NCI-H1417 treated with DMSO at 0.1 percent for 48 hours (cell line): Measurements from ENCODE around the gene CD2.

ENCODE experiments used
- DNase-seq: peaks from one replicate; lab custom pipeline; 2025; lab: John Stamatoyannopoulos, UW

Gene CD2

DNA sequence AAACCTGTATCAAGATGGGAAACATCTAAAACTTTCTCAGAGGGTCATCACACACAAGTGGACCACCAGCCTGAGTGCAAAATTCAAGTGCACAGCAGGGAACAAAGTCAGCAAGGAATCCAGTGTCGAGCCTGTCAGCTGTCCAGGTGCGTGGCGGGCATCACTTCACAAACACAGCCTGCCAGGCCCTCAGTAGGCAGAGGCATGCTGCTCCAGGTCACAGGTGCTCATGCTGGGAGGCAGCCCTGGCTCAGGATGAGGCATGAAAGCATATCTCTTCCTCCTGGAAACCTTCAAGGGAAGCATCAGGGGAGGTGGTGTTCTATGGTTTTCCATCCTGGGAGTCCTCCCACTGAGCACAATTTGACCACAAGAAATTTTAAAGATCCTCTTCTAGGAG lies 6.3 kb downstream of the CD2 start:
- DNase-seq, result no peak

DNA sequence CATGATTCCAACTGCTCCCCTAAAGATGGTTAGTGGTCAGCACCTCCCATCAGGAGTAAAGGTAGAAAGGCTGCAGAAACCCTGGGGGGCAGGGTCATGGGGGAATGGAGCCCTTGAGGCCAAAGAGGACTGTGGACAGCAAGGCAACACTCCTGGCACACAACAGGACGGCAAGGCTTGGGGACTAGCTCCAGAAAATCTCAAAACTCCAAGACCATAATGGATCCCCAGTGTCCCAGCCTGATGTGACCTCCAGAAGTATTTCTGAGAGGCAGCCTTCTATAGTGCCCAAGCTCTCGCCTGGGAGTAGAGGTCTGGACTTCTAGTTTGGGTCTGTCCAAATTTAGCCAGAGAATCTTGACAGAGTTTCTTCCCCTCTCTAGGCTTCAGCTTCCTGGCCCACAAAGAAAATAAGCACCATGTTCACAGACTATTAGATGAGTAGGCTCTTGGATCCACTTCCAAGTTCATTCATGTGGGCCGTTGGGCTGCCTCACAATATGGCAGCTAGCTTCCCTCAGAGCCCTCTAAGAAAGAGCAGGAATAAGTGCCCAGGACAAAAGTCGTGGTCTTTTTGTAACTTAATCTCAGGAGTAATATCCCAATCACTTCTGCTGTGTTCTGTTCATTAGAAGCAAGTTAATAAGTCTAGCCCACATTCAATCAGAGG lies 6.9 kb downstream of the CD2 start:
- DNase-seq, result no peak

DNA sequence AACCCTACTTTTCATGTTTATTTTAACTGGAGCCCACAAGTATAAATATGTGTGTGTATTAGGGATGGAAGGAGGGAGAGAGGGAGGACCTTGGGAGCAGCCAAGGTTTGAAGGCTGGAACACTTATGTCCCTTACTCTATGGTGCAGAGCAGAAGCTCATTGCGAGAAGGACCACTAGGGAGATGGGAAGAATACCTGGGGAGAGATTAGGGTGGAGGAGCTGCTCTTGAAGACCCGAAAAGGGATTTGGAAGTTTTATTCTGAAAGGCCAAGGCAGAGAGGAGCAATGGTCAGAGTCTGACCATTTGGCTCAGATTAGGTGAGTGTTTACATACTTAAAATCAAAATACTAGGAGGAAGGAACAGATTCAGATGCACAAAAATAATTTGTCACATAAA lies 8.1 kb downstream of the CD2 start:
- no peak for DNase-seq

DNA sequence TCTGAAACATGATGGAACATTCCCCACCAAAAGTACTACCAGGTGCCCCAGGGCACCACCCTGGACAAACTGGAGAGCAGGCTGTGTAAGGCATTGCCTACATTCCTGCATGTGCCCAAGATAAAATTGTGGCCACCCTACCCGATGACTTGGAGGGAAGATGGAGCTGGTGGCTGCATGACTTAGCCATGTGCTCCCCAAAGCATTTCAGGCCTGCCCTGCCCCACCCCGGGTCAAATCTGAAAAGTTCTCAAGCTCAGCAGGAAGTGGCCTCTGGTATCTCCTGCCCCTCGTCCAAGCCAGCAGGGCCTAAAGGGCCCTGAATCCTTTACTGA lies 8.5 kb downstream of the CD2 start:
- no peak for DNase-seq

DNA sequence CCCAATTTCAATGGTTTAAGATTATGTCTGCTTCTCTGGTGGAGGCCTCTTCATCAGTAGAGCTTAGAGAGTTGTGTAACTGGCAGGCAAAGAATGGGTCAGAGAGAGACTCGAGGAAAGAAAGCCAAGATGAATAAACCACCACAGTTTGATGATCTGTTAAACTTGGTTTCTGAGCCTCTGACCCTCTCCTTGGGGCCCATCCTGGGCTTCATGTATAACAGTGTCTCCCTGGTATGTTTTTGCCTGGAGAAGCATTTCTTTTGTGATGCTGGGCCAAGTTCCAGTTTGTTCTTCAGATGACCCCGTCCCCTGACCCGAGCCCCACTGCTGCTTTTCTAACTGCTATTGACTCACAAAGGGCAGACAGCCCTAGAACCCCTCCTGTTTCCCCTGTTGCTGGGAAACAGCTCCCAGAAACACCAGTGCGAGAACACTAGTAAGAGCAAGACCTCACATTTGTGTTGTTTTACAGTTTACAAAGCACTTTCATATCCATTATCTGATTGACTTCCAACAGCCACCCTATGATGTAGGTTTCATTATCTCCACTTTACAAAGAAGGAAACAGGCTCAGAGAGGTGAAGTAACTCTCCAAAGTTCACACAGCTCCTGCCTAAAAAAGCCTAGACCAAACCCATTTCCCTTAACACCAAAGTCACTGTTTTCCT lies 9.0 kb downstream of the CD2 start:
- no peak for DNase-seq

DNA sequence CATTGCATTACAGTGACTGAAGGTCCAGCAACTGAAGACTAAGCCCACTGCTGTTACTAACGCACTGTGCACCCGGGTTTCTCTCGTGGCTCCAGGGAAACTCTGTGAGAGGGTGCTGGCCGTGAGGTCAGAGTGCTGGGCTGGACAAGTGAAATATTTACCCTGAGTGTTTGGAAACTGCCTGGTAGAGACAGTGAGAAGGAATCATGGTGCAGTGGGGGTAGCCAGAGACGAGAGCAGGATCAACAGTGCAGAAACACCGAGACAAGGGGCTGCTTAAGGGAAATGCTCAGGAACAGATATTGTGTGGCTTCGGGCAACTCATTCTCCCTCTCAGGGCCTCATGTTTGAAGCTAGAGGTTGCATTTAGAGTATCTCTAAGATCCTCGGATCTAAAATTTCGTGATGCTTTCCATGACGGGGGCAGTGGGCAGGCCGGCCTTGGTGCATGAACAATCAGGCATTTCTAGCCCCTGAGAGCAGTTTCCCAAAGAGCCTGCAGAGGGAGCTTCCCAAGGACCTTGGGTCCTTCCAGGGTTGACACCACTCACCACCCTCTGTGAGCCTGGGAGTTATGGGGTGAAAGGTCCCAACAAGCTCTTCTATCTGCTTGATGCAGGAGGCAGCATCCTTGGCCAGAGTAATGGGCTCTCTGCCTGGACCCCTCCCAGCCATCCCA lies 9.7 kb downstream of the CD2 start:
- DNase-seq, result no peak

DNA sequence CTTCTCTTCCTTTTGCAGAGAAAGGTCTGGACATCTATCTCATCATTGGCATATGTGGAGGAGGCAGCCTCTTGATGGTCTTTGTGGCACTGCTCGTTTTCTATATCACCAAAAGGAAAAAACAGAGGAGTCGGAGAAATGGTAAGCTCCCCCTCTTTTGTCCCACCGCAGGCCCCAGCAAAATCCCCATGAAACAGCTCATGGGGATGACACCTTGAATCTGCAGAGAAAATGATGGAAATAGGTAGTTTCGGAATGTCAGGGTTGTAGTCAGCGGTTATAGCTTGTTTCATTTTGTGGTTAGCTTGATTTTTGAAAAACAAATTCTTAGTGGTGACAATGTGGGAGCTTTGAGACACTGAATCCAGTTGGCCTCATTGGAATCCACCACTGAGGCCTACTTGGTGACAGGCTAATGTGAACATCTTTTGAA lies 10.3 kb downstream of the CD2 start:
- no peak for DNase-seq

DNA sequence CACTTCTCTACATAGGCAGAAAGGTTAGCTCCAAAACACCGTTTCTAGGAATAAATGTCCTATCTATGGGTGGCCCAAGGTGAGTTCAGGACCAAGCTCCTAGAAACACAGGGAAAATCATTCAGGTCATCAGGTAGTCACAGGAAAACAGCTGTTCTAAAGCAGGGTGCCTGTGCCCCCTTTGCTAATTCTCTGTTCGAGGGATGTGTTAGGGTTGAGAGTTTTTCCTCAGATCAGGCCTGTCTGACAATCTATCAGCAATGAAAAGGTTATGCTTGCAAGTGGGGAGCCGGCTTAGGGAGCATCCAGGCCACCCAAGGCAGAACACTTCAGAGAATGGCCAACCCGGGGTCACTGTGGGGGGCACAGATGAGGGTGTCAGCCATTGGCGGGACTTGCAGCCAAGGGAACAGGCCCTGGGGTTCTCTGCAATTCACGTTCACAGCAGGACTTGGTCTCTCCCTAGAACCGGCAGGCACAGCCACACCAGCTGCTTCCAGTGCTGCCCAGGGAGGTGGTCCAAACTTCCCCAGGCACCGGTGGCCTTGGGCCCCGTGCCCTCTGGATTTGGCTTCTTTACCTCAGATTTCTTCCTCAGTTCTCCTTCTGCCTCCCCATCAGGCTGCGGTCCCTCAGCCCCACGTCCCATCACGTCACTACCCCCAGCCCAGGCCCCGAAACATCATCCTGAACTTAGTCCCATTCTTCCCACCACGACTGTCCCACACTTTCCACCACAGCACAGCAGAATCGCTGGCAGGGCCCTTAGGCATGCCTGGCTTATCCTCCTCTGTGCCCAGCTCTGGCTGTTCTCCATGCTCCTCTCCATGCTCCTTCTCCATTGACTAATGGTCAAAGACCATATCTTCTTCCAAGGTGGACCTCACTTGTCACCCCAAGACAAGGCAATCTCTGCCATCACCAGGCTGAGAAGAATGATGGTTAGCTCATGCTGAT lies 11.0 kb downstream of the CD2 start:
- DNase-seq, result no peak

DNA sequence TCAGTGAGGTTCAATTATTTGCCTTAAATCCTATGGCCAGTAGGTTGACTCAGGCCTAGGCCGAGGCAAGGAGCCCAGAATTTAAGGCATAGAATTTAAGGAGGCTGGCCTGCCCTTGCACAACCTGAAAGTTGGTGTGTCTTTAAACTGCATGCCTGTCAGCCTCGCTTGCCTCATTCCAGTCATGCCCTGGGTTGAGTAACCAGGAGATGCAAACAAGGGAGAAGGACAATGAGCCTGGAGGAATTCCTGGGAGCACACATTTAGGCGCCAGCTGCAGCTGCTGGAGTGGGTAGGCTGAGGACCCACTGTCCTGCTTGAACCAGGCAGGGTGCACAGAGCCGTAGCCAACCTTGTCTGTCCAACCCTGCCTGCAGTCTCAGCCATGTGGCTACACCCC lies 11.7 kb downstream of the CD2 start:
- DNase-seq, result no peak

DNA sequence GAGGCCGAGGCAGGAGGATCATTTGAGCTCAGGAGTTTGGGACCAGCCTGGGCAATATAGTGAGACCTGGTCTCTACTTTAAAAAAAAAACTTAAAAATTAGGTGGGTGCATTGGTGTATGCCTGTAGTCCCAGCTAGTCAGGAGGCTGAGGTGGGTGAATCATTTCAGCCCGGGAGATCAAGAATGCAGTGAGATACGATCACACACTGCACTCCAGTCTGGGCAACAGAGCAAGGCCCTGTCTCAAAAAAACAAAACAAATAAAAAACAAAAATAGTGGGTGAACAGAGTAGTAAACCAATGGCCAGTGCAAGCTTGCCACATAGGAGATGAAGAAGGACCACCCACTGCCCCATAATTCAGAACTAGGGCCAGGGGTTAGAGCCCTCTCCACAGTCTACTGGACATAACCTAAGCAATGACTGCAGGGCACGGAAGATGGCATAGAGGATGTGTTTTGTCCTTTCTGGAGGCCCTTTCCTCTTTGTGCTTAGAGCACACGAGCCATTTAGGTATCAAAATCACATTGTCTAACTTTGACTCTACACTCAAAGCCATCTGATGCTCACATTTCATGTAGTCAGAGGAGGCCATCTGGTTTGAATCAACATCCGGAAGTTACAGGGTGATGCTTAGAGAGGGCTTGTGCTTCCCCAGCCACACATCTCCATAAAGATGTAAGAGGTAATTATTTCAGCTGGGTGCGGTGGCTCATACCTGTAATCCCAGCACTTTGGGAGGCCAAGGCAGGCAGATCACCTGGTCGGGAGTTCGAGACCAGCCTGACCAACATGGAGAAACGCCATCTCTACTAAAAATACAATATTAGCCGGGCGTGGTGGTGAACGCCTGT lies 12.6 kb downstream of the CD2 start:
- no peak for DNase-seq

DNA sequence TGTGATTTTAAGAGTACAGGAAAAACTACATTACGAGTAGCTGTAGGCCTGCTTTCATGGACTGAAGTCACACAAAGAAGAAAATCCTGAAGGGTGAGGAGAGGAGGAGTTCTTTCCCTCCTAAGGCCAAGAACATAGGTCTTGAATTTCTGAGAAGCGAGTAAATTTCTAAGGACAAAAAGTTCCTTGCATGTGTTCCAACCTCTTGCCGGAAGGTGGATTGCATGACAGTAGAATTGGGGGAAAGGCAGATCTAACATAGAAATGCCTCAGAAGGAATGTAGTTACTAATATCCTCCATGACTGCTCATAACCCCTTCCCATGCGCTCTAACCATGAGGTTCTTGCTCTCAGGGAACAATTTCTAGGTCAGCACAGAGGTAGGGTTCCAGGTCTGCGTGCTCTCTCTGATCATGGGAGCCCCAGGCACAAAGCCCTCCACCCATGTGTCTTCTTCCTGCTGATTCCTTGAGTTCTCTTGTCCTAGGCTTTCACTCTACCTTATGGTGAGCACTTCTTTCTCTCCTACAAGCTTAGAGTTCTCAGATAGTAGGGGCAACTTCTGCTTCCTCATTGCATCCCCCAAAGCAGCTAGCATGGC lies 13.7 kb downstream of the CD2 start:
- no peak for DNase-seq

DNA sequence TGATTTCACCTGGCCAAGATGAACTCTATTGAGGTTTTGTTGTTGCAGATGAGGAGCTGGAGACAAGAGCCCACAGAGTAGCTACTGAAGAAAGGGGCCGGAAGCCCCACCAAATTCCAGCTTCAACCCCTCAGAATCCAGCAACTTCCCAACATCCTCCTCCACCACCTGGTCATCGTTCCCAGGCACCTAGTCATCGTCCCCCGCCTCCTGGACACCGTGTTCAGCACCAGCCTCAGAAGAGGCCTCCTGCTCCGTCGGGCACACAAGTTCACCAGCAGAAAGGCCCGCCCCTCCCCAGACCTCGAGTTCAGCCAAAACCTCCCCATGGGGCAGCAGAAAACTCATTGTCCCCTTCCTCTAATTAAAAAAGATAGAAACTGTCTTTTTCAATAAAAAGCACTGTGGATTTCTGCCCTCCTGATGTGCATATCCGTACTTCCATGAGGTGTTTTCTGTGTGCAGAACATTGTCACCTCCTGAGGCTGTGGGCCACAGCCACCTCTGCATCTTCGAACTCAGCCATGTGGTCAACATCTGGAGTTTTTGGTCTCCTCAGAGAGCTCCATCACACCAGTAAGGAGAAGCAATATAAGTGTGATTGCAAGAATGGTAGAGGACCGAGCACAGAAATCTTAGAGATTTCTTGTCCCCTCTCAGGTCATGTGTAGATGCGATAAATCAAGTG lies 14.3 kb downstream of the CD2 start:
- DNase-seq, result no peak

DNA sequence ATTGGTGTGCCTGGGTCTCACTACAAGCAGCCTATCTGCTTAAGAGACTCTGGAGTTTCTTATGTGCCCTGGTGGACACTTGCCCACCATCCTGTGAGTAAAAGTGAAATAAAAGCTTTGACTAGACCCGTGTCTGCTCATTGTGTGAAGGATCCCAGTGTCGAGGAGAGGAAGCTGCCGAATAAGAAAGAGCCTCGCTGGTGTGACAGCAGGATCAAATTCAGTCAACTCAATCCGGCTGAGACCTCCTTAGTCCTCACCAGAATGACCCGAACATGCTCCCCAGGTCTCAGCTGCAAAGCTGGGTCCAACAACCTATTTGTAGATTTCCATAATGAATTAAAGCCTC lies 14.8 kb downstream of the CD2 start:
- no peak for DNase-seq

DNA sequence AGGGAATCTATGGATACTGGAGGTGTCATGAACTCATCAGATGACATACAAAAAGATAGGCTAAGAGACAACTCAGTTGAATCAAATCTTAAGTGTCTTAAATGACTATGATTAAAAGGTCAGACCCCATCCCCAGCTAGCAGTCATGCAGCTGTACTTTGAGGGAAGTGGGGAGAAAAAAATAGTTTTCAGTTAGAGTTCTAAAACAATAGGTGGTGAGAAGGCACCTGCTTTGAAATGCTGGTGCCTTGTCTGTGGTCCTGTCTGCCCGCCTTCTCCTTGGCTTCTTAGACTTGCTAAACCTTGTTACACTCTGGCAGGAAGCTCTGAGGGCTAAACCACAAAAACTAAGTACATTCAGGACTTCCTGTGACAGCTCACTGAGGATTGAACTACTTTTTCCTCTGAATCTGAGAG lies 15.3 kb downstream of the CD2 start:
- DNase-seq, result no peak

DNA sequence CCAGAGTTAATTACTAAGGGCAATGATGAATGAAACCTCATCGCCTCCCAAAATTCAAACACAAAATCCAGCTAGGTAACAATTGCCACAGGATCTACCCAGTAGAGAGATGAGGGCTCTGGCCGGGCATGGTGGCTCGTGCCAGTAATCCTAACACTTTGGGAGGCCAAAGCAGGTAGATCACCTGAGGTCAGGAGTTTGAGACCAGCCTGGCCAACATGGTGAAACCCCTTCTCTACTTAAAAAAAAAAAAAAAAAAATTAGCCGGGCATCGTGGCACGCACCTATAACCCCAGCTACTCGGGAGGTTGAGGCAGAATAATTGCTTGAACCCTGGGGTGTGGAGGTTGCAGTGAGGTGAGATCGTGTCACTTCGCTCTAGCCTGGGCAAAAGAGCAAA lies 15.8 kb downstream of the CD2 start:
- DNase-seq, result no peak

DNA sequence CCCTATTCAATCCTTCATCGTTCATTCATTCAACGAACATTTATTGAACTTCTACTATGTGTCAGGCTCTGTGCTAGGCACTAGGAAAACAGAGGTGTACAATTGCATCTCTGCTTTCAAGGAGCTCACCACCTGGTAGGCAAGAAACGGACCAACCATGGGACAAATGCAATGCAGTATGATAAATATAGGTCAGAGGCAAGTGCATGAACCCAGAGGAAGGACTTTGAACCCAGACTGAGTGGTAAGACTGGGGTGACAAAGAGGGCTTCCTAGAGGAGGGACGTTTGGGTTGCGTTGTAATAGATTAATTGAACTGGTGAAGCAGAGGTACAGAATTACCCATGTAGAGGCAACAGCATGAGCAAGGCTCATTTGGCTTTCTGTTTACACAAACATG lies 16.4 kb downstream of the CD2 start:
- no peak for DNase-seq

DNA sequence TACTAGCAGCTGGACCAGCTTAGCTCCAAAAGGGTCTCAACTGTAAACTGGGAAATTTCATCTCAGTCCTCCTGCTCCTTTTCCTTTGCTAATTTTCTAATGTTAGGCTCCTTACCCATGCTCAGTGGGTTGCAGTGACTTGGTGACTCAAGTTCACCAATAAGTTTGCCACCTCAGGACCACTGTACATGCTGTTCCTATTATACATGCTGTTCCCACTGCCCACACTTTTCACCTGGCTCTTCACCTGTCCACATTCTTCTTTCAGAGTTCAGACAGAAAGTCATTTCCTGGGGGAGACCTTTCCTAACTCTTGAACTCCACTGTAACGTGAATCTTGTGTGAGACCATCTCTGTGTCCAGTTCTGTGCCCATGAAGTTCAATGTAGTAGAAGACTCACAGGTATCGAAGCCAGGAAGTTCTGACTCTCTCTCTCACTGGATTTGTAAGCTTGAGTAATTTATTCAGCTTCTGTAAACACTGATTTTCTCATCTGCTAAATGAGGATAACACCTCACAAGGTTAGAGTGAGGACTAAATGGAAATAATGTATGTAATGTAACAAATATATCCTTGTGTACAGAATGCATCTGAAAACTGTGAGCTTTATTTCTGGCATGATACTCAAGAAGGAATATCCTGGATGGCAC lies 17.9 kb downstream of the CD2 start:
- DNase-seq, result no peak

DNA sequence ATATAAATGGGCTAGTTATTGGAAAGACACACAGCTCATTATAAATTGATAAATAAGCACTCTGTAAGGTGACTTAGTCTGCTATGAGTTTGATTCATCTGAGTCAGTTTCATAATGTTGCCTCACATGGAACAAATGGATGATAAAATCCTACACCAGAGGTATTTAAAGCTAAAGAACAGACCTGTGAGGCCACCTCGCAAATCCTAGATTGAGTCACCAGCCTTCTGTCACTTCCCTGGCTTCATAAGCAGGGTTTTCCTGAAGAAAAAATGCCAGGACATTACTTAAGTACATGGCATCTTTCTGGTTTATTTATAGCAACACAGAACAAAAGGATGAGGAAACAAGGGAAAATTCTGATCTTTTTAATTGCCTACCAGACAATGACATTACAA lies 18.4 kb downstream of the CD2 start:
- no peak for DNase-seq

DNA sequence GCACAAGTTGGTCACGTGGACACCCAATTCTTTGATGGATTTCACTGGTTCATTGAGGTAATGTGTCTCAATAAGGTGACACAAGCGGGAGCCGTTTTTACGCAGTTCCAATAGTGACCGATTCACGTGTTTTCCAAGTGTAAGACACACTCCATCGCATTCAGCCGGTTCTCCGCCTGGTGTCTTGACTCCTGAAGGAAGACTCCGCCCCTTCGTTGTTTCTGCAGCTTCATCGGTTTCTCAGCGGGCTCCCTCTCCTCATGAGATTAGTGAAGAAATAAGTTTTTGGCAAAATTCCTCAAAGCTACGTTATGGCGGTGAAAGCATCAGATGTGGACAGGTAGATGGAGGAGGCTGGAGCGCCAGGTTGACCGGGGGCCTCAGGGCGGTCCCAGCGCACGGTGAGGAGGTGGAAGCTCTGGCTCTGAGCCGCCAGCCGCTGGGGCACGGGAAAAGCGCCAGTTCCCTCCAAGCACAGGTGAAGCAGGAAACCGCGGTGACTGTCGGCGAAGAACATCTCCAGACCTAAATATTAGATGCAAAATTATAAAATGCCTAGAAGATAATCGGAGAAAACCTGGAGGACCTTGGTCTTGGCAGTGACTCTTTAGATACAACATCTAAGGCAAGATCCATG lies 21.0 kb downstream of the CD2 start:
- DNase-seq, result no peak
